Activated CD4-positive, alpha-beta T cell treated with anti-CD3 and anti-CD28 coated beads for 36 hours (primary cell): ENCODE results near the gene WNT4. TPM values are rescaled to one million over a fixed set of nuclear protein-coding genes. Genes with fewer than 3 reads are reported as not detected.

ENCODE experiments used
- ATAC-seq: fragments of 200-7000 bp; cut with Tn5 transposase; one replicate; pipeline ENCODE4 v1.10.0; 2021; ENCODE audit warnings: mild to moderate bottlenecking, moderate library complexity
- CTCF ChIA-PET: fragments of 350-600 bp; sonication (Branson Sonifier 250); formaldehyde crosslinking; loops from one replicate; lab custom pipeline; 2021; ENCODE audit warnings: antibody characterized with exemption; lab: Charles Lee
- POLR2A ChIA-PET: fragments of 350-600 bp; sonication (Branson Sonifier 250); formaldehyde crosslinking; loops from one replicate; lab custom pipeline; 2021; ENCODE audit warnings: antibody characterized with exemption, inconsistent platforms; lab: Charles Lee
- DNase-seq: peaks from one replicate; pipeline ENCODE4 v3.0.0-alpha.2; 2020
- H3K27ac Mint-ChIP-seq: one replicate; pipeline ENCODE4 v1.8.0; 2021; ENCODE audit warnings: mixed read lengths
- H3K27me3 Mint-ChIP-seq: one replicate; pipeline ENCODE4 v1.8.0; 2021; ENCODE audit warnings: mixed read lengths
- H3K36me3 Mint-ChIP-seq: one replicate; pipeline ENCODE4 v1.8.0; 2021; ENCODE audit warnings: low read depth, mixed read lengths
- H3K4me1 Mint-ChIP-seq: one replicate; pipeline ENCODE4 v1.8.0; 2021; ENCODE audit warnings: mixed read lengths
- H3K4me3 Mint-ChIP-seq: one replicate; pipeline ENCODE4 v1.8.0; 2021; ENCODE audit warnings: mild to moderate bottlenecking, moderate library complexity, mixed read lengths
- H3K9me3 Mint-ChIP-seq: one replicate; pipeline ENCODE4 v1.8.0; 2021; ENCODE audit warnings: low read depth, mixed read lengths
- intact Hi-C, 2 experiments: fragments of 100-400 bp; cut with DNase I in 1 of 2; cut with micrococcal nuclease in 1 of 2; formaldehyde crosslinking; loops; one replicate each; pipeline versions ENCODE4 v1.14.2 to v1.15.1; 2022 to 2024; cut with DNase I, micrococcal nuclease
- total RNA-seq, 2 experiments: library from RNA; stranded (reverse); gene quantifications; one replicate each; pipeline ENCODE4 v1.2.3, GENCODE V29; 2021

Gene WNT4
- total RNA-seq: not detected

- Mint-ChIP-seq H3K4me1 (peaks cover 5% of the 10 kb centered on the region), H3K27ac (no peak within 1 kb of the TSS), H3K9me3 (no peaks in the 10 kb centered on the region), H3K36me3 (no peaks in the 10 kb centered on the region), H3K4me3 (peak within 1 kb of the TSS; percentile 59), H3K27me3 (peaks cover 46% of the 10 kb centered on the region)
- peak; percentile 77 for ATAC-seq
- POLR2A ChIA-PET: no interaction called here
- CTCF ChIA-PET: interaction anchor here (1.0 kb wide), 1 partner anchor 9 kb away, joined by 3 read pairs; no protein-coding TSS in a partner anchor
- intact Hi-C loops: no loop called here
- peak; percentile 42 for DNase-seq
These were observed at the start of gene WNT4 for GRCh38 chr1:22143065-22144033. WNT4 (minus strand) TSS chr1:22143097; CDS start chr1:22142922, 175 bp downstream.

GRCh38 chr1:22190731-22191130 is 47.8 kb upstream of the WNT4 start:
- intact Hi-C loops: no loop called here
- H3K4me1 Mint-ChIP-seq: no peaks in the 10 kb centered on the region
- ATAC-seq (no peak), DNase-seq (no peak)
- H3K27ac Mint-ChIP-seq: no peak overlapping the region
- H3K4me3 Mint-ChIP-seq: no peak overlapping the region
- H3K9me3 Mint-ChIP-seq: no peaks in the 10 kb centered on the region
- CTCF ChIA-PET: no interaction called here
- H3K27me3 Mint-ChIP-seq: peaks cover 4% of the 10 kb centered on the region
- H3K36me3 Mint-ChIP-seq: no peaks in the 10 kb centered on the region
- POLR2A ChIA-PET: interaction anchor here (0.6 kb wide), 1 partner anchor 176 kb away, joined by 4 read pairs; no protein-coding TSS in a partner anchor

DNA sequence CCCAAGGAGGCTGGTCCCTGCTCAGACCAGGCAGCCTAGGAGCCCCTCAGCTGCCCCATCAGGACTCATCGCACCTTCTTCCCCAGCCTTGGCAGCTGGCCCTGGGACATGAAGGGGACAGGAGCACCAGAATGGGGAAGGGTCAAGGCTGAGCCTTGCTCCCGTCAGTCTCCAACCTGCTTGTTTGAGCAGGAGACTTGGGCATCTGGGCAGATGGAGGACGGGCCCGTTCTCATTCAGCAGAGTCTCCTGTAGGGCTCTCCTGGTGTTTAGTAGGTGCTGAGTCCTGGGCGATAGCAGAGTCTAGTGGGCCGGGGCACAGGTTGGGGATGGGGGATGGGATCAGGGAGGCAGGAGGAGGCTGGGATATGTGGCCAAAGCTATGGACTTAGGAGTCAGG is 47.4 kb upstream of the WNT4 start:
- no peaks in the 10 kb centered on the region for H3K4me1 Mint-ChIP-seq
- H3K9me3 Mint-ChIP-seq: no peaks in the 10 kb centered on the region
- no peaks in the 10 kb centered on the region for H3K36me3 Mint-ChIP-seq
- no peak for DNase-seq
- no peak for ATAC-seq
- H3K27ac Mint-ChIP-seq: no peak overlapping the region
- intact Hi-C loops: no loop called here
- no peak overlapping the region for H3K4me3 Mint-ChIP-seq
- H3K27me3 Mint-ChIP-seq: peaks cover 6% of the 10 kb centered on the region
- POLR2A ChIA-PET: interaction anchor here (0.6 kb wide), 1 partner anchor 176 kb away, joined by 4 read pairs; no protein-coding TSS in a partner anchor
- CTCF ChIA-PET: no interaction called here

GRCh38 chr1:22189619-22190018 is 46.7 kb upstream of the WNT4 start:
- DNase-seq (no peak), ATAC-seq (no peak)
- intact Hi-C loops: no loop called here
- no peak overlapping the region for H3K27ac Mint-ChIP-seq
- peaks cover 6% of the 10 kb centered on the region for H3K27me3 Mint-ChIP-seq
- no peaks in the 10 kb centered on the region for H3K9me3 Mint-ChIP-seq
- ChIA-PET CTCF (no interaction called here), POLR2A (interaction anchor here (0.5 kb wide), 1 partner anchor 18 kb away, joined by 3 read pairs; no protein-coding TSS in a partner anchor)
- H3K4me1 Mint-ChIP-seq: no peaks in the 10 kb centered on the region
- H3K36me3 Mint-ChIP-seq: no peaks in the 10 kb centered on the region
- no peak overlapping the region for H3K4me3 Mint-ChIP-seq

GRCh38 chr1:22188914-22189313 is 46.0 kb upstream of the WNT4 start:
- Mint-ChIP-seq H3K9me3 (no peaks in the 10 kb centered on the region), H3K27me3 (peaks cover 9% of the 10 kb centered on the region), H3K4me1 (no peaks in the 10 kb centered on the region), H3K27ac (no peak overlapping the region), H3K36me3 (no peaks in the 10 kb centered on the region), H3K4me3 (no peak overlapping the region)
- DNase-seq: no peak
- POLR2A ChIA-PET: no interaction called here
- intact Hi-C loops: no loop called here
- CTCF ChIA-PET: no interaction called here
- ATAC-seq: no peak

DNA sequence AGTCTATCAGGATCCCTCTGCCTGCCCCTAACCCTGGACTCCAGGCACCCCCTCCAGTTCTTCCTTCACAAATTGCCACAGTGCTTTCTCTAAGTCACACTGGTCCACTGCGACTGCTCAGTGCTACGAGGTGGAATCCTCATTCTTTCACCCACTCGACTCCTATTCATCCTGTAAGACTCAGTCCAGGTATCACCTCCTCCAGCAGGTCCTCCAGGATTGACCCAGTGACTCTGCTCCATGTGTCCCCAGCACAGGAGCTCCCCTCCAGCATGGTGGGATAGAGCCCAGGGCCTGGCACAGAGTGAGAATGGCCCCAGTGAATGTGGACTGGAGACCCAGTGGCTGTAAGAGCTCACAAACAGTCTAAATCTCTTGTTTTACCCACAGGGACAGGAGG is 45.5 kb upstream of the WNT4 start:
- CTCF ChIA-PET: no interaction called here
- H3K27ac Mint-ChIP-seq: no peak overlapping the region
- ATAC-seq: no peak
- no peak overlapping the region for H3K4me3 Mint-ChIP-seq
- peaks cover 11% of the 10 kb centered on the region for H3K27me3 Mint-ChIP-seq
- H3K9me3 Mint-ChIP-seq: no peaks in the 10 kb centered on the region
- no peak for DNase-seq
- no peaks in the 10 kb centered on the region for H3K36me3 Mint-ChIP-seq
- H3K4me1 Mint-ChIP-seq: no peaks in the 10 kb centered on the region
- intact Hi-C loops: no loop called here
- POLR2A ChIA-PET: no interaction called here

DNA sequence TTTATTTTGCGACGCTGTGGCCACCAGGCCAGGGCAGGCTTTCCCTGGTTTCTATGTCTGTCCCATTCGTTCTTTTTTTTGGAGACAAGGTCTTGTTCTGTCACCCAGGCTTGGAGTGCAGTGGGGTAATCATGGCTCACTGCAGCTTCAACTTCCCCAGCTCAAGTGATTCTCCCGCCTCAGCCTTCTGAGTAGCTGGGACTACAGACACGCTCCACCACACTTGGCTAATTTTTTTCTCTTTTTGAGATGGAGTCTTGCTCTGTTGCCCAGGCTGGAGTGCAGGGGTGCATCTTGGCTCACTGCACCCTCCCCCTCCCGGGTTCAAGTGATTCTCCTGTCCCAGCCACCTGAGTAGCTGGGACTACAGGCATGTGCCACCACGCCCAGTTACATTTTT is 43.4 kb upstream of the WNT4 start:
- H3K9me3 Mint-ChIP-seq: no peaks in the 10 kb centered on the region
- no peaks in the 10 kb centered on the region for H3K36me3 Mint-ChIP-seq
- DNase-seq (no peak), ATAC-seq (no peak)
- H3K27me3 Mint-ChIP-seq: peaks cover 15% of the 10 kb centered on the region
- CTCF ChIA-PET: no interaction called here
- no peak overlapping the region for H3K4me3 Mint-ChIP-seq
- POLR2A ChIA-PET: interaction anchor here (0.6 kb wide), 1 partner anchor 13 kb away, joined by 3 read pairs; no protein-coding TSS in a partner anchor
- H3K4me1 Mint-ChIP-seq: no peaks in the 10 kb centered on the region
- intact Hi-C loops: no loop called here
- no peak overlapping the region for H3K27ac Mint-ChIP-seq

DNA sequence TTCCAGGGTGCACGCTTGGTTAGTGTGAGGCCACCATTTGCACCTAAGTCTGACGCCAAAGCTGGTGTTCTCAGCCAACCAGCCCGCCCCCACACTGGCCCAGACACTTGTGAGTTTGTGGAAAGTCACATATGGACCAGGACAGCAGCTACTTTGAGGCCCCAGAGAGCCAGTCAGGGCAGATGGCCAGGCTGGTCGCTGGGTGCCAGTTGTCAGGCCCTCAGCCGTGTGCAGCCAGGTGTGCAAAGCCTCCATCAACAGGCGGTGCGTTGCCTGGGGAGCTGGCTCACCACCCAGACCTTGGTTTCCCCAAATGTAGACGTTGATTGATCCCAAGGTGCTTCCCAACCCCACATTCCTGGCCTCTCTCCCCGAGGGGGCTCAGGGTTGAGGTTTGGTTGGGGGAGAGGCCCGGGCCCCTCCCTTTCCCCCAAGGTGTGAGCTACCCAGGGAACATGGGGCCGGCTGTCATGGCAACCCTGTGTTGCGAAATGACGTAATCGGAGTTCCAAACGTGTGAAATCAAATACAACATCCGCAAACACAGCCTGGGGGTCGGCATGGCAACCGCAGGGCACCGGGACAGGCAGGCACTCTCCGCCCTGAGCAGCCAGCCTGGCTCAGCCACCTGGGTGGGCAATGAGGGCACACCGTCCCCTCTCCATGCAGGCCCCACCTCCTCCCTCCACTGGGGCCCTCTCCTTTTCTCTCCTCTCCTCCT is 42.2 kb upstream of the WNT4 start:
- DNase-seq (peak; percentile 22), ATAC-seq (no peak)
- Mint-ChIP-seq H3K4me1 (no peaks in the 10 kb centered on the region), H3K27ac (no peak overlapping the region), H3K4me3 (no peak overlapping the region), H3K27me3 (peaks cover 17% of the 10 kb centered on the region), H3K9me3 (no peaks in the 10 kb centered on the region), H3K36me3 (no peaks in the 10 kb centered on the region)
- intact Hi-C loops: no loop called here
- POLR2A ChIA-PET: no interaction called here
- CTCF ChIA-PET: no interaction called here

DNA sequence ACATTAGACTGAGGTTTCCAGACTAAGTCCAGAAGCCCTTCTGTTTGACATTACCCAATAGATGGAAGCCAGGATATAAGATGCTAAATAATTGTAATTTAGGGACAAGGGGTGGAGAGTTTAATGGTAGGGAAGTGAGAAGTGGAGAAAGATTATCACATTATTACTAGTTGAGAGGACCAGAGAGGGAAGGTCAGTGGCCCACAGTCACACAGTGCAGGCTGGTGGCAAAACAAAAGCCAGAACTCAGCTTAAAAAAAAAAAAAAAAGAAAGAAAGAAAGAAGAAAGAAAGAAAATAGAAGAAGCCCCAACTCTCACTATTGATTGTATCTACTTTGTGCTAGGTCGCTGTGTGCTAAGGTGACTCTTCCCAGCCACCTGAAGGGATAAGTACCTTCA is 41.6 kb upstream of the WNT4 start:
- POLR2A ChIA-PET: no interaction called here
- intact Hi-C loops: no loop called here
- CTCF ChIA-PET: no interaction called here
- Mint-ChIP-seq H3K36me3 (no peaks in the 10 kb centered on the region), H3K27me3 (peaks cover 17% of the 10 kb centered on the region), H3K27ac (no peak overlapping the region), H3K4me3 (no peak overlapping the region), H3K4me1 (no peaks in the 10 kb centered on the region), H3K9me3 (no peaks in the 10 kb centered on the region)
- no peak for DNase-seq
- no peak for ATAC-seq

DNA sequence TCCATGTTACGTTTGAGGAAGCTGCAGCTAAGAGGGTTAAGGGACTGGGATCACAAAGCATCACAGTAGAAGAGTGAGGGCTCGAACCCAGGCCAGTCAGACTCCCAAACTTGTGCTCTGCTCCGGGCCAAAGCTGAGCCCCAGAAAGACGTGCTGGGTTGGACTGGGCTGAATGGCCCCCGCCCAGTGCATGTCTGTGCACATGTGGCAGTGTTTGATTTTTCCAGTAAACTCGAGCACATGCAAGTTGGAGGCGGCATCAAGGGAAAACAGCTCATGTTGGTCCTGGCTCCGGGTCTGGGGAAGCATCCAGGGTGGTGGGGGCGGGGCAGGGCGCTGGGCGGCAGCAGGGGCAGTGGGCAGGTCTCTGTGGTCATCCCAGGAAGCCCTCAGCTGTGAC is 39.8 kb upstream of the WNT4 start:
- DNase-seq: no peak
- peaks cover 16% of the 10 kb centered on the region for H3K27me3 Mint-ChIP-seq
- intact Hi-C loops: no loop called here
- ChIA-PET POLR2A (interaction anchor here (0.6 kb wide), 1 partner anchor 43 kb away, joined by 3 read pairs; no protein-coding TSS in a partner anchor), CTCF (no interaction called here)
- H3K9me3 Mint-ChIP-seq: peaks cover 4% of the 10 kb centered on the region
- H3K4me3 Mint-ChIP-seq: no peak overlapping the region
- no peak overlapping the region for H3K27ac Mint-ChIP-seq
- no peak for ATAC-seq
- H3K4me1 Mint-ChIP-seq: peaks cover 5% of the 10 kb centered on the region
- H3K36me3 Mint-ChIP-seq: no peaks in the 10 kb centered on the region

DNA sequence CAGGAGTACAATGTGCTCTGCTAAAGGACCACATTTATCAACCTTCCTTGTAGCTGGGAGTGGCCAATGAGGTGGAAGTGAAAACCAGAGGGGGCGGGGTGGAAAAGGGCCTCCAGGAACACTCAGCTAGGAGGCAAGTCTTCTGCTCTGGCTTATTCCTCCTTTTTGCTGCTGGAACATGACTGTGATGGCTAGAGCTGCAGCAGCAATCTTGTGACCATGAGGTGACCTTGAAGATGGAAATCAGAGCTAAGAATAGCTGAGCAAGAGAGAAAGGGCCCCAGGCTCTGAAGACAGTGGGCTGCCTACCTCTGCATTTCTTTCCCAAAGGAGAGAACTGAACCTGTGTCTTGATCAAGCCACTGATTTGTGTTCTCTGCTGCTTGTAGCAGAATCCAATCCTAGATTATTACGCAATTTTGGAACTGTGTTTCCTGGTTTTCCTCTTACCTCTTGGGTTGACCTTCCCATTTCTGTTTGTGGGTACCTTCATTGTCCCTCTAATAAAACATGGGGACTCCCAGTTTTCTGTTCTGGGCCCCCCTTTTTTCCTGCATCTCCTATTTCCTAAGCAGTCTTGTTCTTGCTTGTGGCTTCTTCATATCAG is 36.4 kb upstream of the WNT4 start:
- intact Hi-C loops: no loop called here
- ATAC-seq: no peak
- POLR2A ChIA-PET: no interaction called here

More for the DNA sequence above, 36.4 kb upstream of the WNT4 start:
- CTCF ChIA-PET: interaction anchor here (1.2 kb wide), 1 partner anchor 237 kb away, joined by 3 read pairs; no protein-coding TSS in a partner anchor
- H3K27me3 Mint-ChIP-seq: peaks cover 12% of the 10 kb centered on the region
- H3K36me3 Mint-ChIP-seq: no peaks in the 10 kb centered on the region
- no peak for DNase-seq
- H3K4me3 Mint-ChIP-seq: no peak overlapping the region
- H3K4me1 Mint-ChIP-seq: peaks cover 28% of the 10 kb centered on the region
- H3K9me3 Mint-ChIP-seq: peaks cover 4% of the 10 kb centered on the region
- no peak overlapping the region for H3K27ac Mint-ChIP-seq
